GM18870 (cell line): ENCODE data around the gene UBE2B.

ENCODE experiments used
- ATAC-seq: cut with Tn5 transposase; IDR thresholded peaks from one replicate; pipeline ENCODE4 v1.9.1; 2021; ENCODE audit warnings: moderate library complexity; ENCODE audit not compliant: unreplicated experiment

The UBE2B gene

GRCh38 chr5:134436523-134437339 is 65.4 kb downstream of the UBE2B start:
- ATAC-seq: peak; percentile 62

- peak; percentile 12 for ATAC-seq
These were observed 66.0 kb downstream of the UBE2B start for GRCh38 chr5:134437340-134437846.

DNA sequence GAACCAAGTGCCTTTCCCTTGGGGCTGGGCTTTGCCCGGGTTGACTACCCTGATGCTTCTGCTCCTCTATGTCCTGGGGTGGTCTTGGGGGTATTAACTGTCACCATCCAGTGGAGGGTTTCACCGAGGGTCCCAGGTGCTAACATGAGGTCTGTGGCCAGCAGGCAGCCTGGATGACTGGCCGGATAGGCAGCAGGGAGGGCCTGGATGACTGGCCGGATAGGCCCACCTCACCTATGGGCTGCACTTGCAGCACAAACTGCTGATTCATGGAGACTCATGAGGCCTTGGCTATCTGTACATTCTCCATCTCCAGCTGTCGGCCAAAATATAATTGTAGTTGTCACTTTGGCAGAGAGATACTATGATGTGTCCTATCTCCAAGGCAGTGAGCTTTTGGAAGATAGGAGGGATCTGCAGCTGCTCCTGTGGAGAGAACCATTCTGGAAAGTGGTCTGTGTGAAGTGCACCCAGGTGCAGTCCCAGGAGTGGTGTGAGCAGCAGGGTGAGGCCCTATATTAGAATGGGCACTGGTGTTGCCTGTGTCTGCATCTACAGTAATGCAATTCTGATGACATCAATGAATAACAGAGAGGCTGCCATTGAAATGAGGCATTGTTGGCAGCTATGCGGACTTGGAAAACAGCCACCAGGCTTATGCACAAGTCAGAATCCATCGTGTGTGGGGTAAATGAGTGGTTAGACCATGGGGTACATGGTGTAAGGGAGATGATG is 66.6 kb downstream of the UBE2B start:
- ATAC-seq: no peak

DNA sequence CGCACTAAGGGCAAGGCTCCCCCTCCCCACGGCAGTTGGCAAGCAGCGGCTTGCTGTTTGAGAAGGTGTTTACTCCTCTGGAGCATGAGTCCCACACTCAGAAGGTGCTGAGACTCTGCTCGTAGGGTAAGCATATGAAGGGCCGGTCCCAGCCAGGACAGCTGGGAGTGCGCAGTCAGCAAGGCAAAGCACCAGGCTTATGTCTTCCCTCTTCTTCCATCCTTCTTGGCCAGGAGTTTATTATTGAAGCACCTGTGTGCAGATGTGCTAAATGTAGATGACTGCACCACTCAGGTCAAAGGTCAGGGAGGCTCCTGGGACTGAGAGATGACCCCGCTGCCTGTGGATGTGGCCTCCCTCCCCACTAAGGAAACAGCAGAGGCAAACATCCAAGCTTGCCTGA is 67.4 kb downstream of the UBE2B start:
- no peak for ATAC-seq

DNA sequence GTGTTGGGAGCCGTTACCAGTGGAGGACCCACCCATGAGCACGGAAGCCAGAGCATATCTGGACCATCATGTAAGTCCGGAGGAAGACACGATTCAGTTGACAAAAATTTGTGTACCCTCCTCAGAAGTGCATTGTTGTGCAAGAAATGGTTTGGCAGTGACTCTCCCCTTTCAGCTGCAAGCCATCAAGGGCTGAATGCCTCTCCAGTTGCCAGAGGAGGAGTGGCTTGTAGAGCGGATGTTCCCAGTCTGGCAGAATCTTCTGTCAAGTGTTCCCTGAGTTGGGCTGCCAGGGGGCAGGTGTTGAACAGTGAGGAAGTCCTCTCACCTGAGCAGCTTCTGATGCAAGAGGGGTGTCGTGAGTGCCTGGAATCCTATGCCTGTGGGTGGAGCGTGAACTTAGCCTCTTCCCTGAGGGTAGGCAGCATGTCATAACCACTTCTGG is 67.9 kb downstream of the UBE2B start:
- ATAC-seq: no peak

DNA sequence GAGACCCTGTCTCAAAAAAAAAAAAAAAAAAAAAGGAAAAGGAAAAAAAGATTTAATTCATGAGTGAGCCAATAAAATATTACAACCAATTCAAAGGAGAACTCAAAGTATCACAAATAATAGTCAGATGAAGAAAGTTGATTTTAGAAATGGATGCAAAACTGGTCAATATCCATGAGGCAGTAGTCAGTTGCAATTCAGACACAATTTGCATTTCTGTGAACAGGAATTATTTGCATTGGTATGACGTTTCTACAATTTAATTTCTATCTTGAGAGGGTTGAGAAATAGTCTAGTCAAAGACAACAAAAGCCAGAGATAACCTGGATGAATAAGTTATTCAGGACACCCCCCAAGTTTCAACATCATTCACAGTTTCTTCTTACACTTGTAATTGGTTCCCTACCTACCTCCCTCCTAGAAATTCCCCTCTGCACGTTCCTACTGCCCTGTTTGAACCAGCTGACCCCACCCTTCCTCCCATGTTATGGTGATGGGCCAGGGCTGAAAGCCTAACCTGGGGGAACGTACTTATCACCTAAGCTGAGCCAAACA is 68.9 kb downstream of the UBE2B start:
- no peak for ATAC-seq
